ENCODE results near the gene HS2ST1.

Gene HS2ST1

GRCh38 chr1:87134625-87135328, 220.3 kb downstream of the HS2ST1 start:
- no peak for DNase-seq (ENCODE audit: low read depth in 3 of 3, low spot score in 1 of 3)

GRCh38 chr1:87135329-87135712, 220.9 kb downstream of the HS2ST1 start:
- no peak for DNase-seq (ENCODE audit: low read depth in 3 of 3, low spot score in 1 of 3)

GRCh38 chr1:87136607-87137341, 222.3 kb downstream of the HS2ST1 start:
- no peak for DNase-seq (ENCODE audit: low read depth in 3 of 3, low spot score in 1 of 3)

GRCh38 chr1:87137342-87137739, 222.9 kb downstream of the HS2ST1 start:
- DNase-seq (ENCODE audit: low read depth in 3 of 3, low spot score in 1 of 3): no peak

- DNase-seq (ENCODE audit: low read depth in 3 of 3, low spot score in 1 of 3): no peak
These were observed 226.6 kb downstream of the HS2ST1 start for GRCh38 chr1:87140831-87141540.

- DNase-seq (ENCODE audit: low read depth in 3 of 3, low spot score in 1 of 3): no peak
These were observed 227.1 kb downstream of the HS2ST1 start for GRCh38 chr1:87141556-87141955.

GRCh38 chr1:87143413-87144135, 229.1 kb downstream of the HS2ST1 start:
- DNase-seq (ENCODE audit: low read depth in 3 of 3, low spot score in 1 of 3): no peak

GRCh38 chr1:87144316-87144895, 230.0 kb downstream of the HS2ST1 start:
- DNase-seq (ENCODE audit: low read depth in 3 of 3, low spot score in 1 of 3): no peak

- DNase-seq (ENCODE audit: low read depth in 3 of 3, low spot score in 1 of 3): no peak
These were observed 230.5 kb downstream of the HS2ST1 start for GRCh38 chr1:87144981-87145380.

GRCh38 chr1:87146538-87146937, 232.1 kb downstream of the HS2ST1 start:
- DNase-seq (ENCODE audit: low read depth in 3 of 3, low spot score in 1 of 3): no peak

- DNase-seq (ENCODE audit: low read depth in 3 of 3, low spot score in 1 of 3): no peak
These were observed 232.6 kb downstream of the HS2ST1 start for GRCh38 chr1:87146986-87147385.

GRCh38 chr1:87147851-87148250, 233.4 kb downstream of the HS2ST1 start:
- DNase-seq (ENCODE audit: low read depth in 3 of 3, low spot score in 1 of 3): no peak

- DNase-seq (ENCODE audit: low read depth in 3 of 3, low spot score in 1 of 3): no peak
These were observed 234.2 kb downstream of the HS2ST1 start for GRCh38 chr1:87148661-87149060.

- no peak for DNase-seq (ENCODE audit: low read depth in 3 of 3, low spot score in 1 of 3)
These were observed 235.0 kb downstream of the HS2ST1 start for GRCh38 chr1:87149241-87150041.

GRCh38 chr1:87150143-87150542, 235.7 kb downstream of the HS2ST1 start:
- no peak for DNase-seq (ENCODE audit: low read depth in 3 of 3, low spot score in 1 of 3)

GRCh38 chr1:87151500-87152421, 237.3 kb downstream of the HS2ST1 start:
- DNase-seq (ENCODE audit: low read depth in 3 of 3, low spot score in 1 of 3): peak in 1 of 3 donors; percentile 18

- DNase-seq (ENCODE audit: low read depth in 3 of 3, low spot score in 1 of 3): no peak
These were observed 239.9 kb downstream of the HS2ST1 start for GRCh38 chr1:87154384-87154783.

GRCh38 chr1:87155170-87155569, 240.7 kb downstream of the HS2ST1 start:
- no peak for DNase-seq (ENCODE audit: low read depth in 3 of 3, low spot score in 1 of 3)

- DNase-seq (ENCODE audit: low read depth in 3 of 3, low spot score in 1 of 3): no peak
These were observed 241.2 kb downstream of the HS2ST1 start for GRCh38 chr1:87155648-87156047.
